ENCODE results near the gene TMEM132D.
A peak's percentile ranks its signal among the peaks of the same experiment; 100 is the strongest.

The TMEM132D gene

GRCh38 chr12:129103231-129103630 is 800.6 kb downstream of the TMEM132D start:
- no peak overlapping the region for H3K4me2 ChIP-seq (ENCODE audit: low read length, poor library complexity, severe bottlenecking)
- H3K14ac ChIP-seq (ENCODE audit: low read length in 2 of 2): no peak overlapping the region
- no peak overlapping the region for H3K18ac ChIP-seq (ENCODE audit: low read depth in 1 of 2, low read length in 2 of 2)
- no peak overlapping the region for H3K27ac ChIP-seq (ENCODE audit: low read length, poor library complexity, severe bottlenecking)
- no peaks in the 10 kb centered on the region for H3K36me3 ChIP-seq (ENCODE audit: control insufficient read depth in 1 of 2, insufficient read depth in 2 of 2, low read depth in 1 of 2, low read length in 2 of 2)
- H2AK5ac ChIP-seq (ENCODE audit: low read length, severe bottlenecking): no peak overlapping the region
- no peak overlapping the region for H3K23ac ChIP-seq (ENCODE audit: low read length in 2 of 2)
- DNase-seq: no peak
- no peak overlapping the region for H3K9ac ChIP-seq (ENCODE audit: low read length)
- no peaks in the 10 kb centered on the region for H3K79me1 ChIP-seq (replicated peaks; ENCODE audit: low read length, poor library complexity, severe bottlenecking)
- H3K27me3 ChIP-seq (ENCODE audit: control insufficient read depth in 1 of 2, insufficient read depth in 1 of 2, low read length in 2 of 2): no peaks in the 10 kb centered on the region
- no peak overlapping the region for H2BK5ac ChIP-seq (ENCODE audit: low read depth, low read length, poor library complexity, severe bottlenecking)
- no peak overlapping the region for H2BK120ac ChIP-seq (ENCODE audit: low read depth, low read length)
- H2AFZ ChIP-seq (ENCODE audit: low read depth, low read length): no peak overlapping the region
- WGBS: 46% methylated on average over 4 of the region's 4 CpGs
- H3K4me3 ChIP-seq (ENCODE audit: insufficient read depth in 1 of 2, low read depth in 1 of 2, low read length in 2 of 2): no peak overlapping the region
- H2BK12ac ChIP-seq (ENCODE audit: low read length in 2 of 2): no peak overlapping the region
- H2BK15ac ChIP-seq (ENCODE audit: low read depth, poor library complexity, severe bottlenecking): no peak overlapping the region
- H3K4me1 ChIP-seq (ENCODE audit: control insufficient read depth, insufficient read depth, low read depth, low read length): no peaks in the 10 kb centered on the region
- peaks cover 7% of the 10 kb centered on the region for H3K9me3 ChIP-seq (ENCODE audit: control insufficient read depth, low read length)
- H4K91ac ChIP-seq (ENCODE audit: low read length): no peak overlapping the region
- H3K4ac ChIP-seq (ENCODE audit: low read depth in 1 of 2, low read length in 2 of 2): no peak overlapping the region
- no peak overlapping the region for H4K8ac ChIP-seq (ENCODE audit: low read length)

- DNase-seq: no peak
- Histone ChIP-seq H3K9me3 (ENCODE audit: control insufficient read depth, low read length) (peaks cover 7% of the 10 kb centered on the region), H3K9ac (ENCODE audit: low read length) (no peak overlapping the region), H3K4me2 (ENCODE audit: low read length, poor library complexity, severe bottlenecking) (no peak overlapping the region), H3K14ac (ENCODE audit: low read length in 2 of 2) (no peak overlapping the region), H3K27me3 (ENCODE audit: control insufficient read depth in 1 of 2, insufficient read depth in 1 of 2, low read length in 2 of 2) (no peaks in the 10 kb centered on the region), H2BK12ac (ENCODE audit: low read length in 2 of 2) (no peak overlapping the region), H2BK5ac (ENCODE audit: low read depth, low read length, poor library complexity, severe bottlenecking) (no peak overlapping the region), H2BK15ac (ENCODE audit: low read depth, poor library complexity, severe bottlenecking) (no peak overlapping the region), H3K79me1 (replicated peaks; ENCODE audit: low read length, poor library complexity, severe bottlenecking) (no peaks in the 10 kb centered on the region), H3K23ac (ENCODE audit: low read length in 2 of 2) (no peak overlapping the region), H3K4me1 (ENCODE audit: control insufficient read depth, insufficient read depth, low read depth, low read length) (no peaks in the 10 kb centered on the region), H3K4me3 (ENCODE audit: insufficient read depth in 1 of 2, low read depth in 1 of 2, low read length in 2 of 2) (no peak overlapping the region), H4K8ac (ENCODE audit: low read length) (no peak overlapping the region), H3K18ac (ENCODE audit: low read depth in 1 of 2, low read length in 2 of 2) (no peak overlapping the region), H2AFZ (ENCODE audit: low read depth, low read length) (no peak overlapping the region), H2AK5ac (ENCODE audit: low read length, severe bottlenecking) (no peak overlapping the region), H3K4ac (ENCODE audit: low read depth in 1 of 2, low read length in 2 of 2) (no peak overlapping the region), H3K27ac (ENCODE audit: low read length, poor library complexity, severe bottlenecking) (no peak overlapping the region), H2BK120ac (ENCODE audit: low read depth, low read length) (no peak overlapping the region), H3K36me3 (ENCODE audit: control insufficient read depth in 1 of 2, insufficient read depth in 2 of 2, low read depth in 1 of 2, low read length in 2 of 2) (no peaks in the 10 kb centered on the region), H4K91ac (ENCODE audit: low read length) (peak overlapping the region; percentile 4)
- WGBS: 80% methylated on average over 5 of the region's 7 CpGs
These were observed 801.6 kb downstream of the TMEM132D start for GRCh38 chr12:129102233-129102632.

- WGBS: 70% methylated on average over 1 of the region's 5 CpGs
These were observed 802.0 kb downstream of the TMEM132D start for GRCh38 chr12:129101816-129102215.

GRCh38 chr12:129101404-129101803 is 802.4 kb downstream of the TMEM132D start:
- Histone ChIP-seq H2AFZ (ENCODE audit: low read depth, low read length) (no peak overlapping the region), H3K27ac (ENCODE audit: low read length, poor library complexity, severe bottlenecking) (no peak overlapping the region), H4K8ac (ENCODE audit: low read length) (no peak overlapping the region), H3K27me3 (ENCODE audit: control insufficient read depth in 1 of 2, insufficient read depth in 1 of 2, low read length in 2 of 2) (no peaks in the 10 kb centered on the region), H3K4ac (ENCODE audit: low read depth in 1 of 2, low read length in 2 of 2) (no peak overlapping the region), H3K14ac (ENCODE audit: low read length in 2 of 2) (no peak overlapping the region), H2BK15ac (ENCODE audit: low read depth, poor library complexity, severe bottlenecking) (no peak overlapping the region), H3K36me3 (ENCODE audit: control insufficient read depth in 1 of 2, insufficient read depth in 2 of 2, low read depth in 1 of 2, low read length in 2 of 2) (no peaks in the 10 kb centered on the region), H3K4me3 (ENCODE audit: insufficient read depth in 1 of 2, low read depth in 1 of 2, low read length in 2 of 2) (no peak overlapping the region), H3K23ac (ENCODE audit: low read length in 2 of 2) (no peak overlapping the region), H3K4me1 (ENCODE audit: control insufficient read depth, insufficient read depth, low read depth, low read length) (no peaks in the 10 kb centered on the region), H2AK5ac (ENCODE audit: low read length, severe bottlenecking) (no peak overlapping the region), H3K18ac (ENCODE audit: low read depth in 1 of 2, low read length in 2 of 2) (no peak overlapping the region), H2BK5ac (ENCODE audit: low read depth, low read length, poor library complexity, severe bottlenecking) (no peak overlapping the region), H2BK12ac (ENCODE audit: low read length in 2 of 2) (no peak overlapping the region), H2BK120ac (ENCODE audit: low read depth, low read length) (no peak overlapping the region), H4K91ac (ENCODE audit: low read length) (no peak overlapping the region), H3K79me1 (replicated peaks; ENCODE audit: low read length, poor library complexity, severe bottlenecking) (no peaks in the 10 kb centered on the region), H3K9ac (ENCODE audit: low read length) (no peak overlapping the region), H3K9me3 (ENCODE audit: control insufficient read depth, low read length) (peaks cover under 1% of the 10 kb centered on the region), H3K4me2 (ENCODE audit: low read length, poor library complexity, severe bottlenecking) (no peak overlapping the region)
- DNase-seq: no peak
- 77% methylated on average over 4 of the region's 5 CpGs for WGBS

More at GRCh38 chr12:129101816-129102215, 802.0 kb downstream of the TMEM132D start:
- no peaks in the 10 kb centered on the region for H3K79me1 ChIP-seq (replicated peaks; ENCODE audit: low read length, poor library complexity, severe bottlenecking)
- H3K18ac ChIP-seq (ENCODE audit: low read depth in 1 of 2, low read length in 2 of 2): no peak overlapping the region
- H3K4me3 ChIP-seq (ENCODE audit: insufficient read depth in 1 of 2, low read depth in 1 of 2, low read length in 2 of 2): no peak overlapping the region
- H3K9ac ChIP-seq (ENCODE audit: low read length): no peak overlapping the region
- no peaks in the 10 kb centered on the region for H3K36me3 ChIP-seq (ENCODE audit: control insufficient read depth in 1 of 2, insufficient read depth in 2 of 2, low read depth in 1 of 2, low read length in 2 of 2)
- no peak overlapping the region for H2AFZ ChIP-seq (ENCODE audit: low read depth, low read length)
- no peak overlapping the region for H2BK15ac ChIP-seq (ENCODE audit: low read depth, poor library complexity, severe bottlenecking)
- no peak for DNase-seq
- no peak overlapping the region for H2BK120ac ChIP-seq (ENCODE audit: low read depth, low read length)
- no peak overlapping the region for H4K8ac ChIP-seq (ENCODE audit: low read length)
- H3K23ac ChIP-seq (ENCODE audit: low read length in 2 of 2): no peak overlapping the region
- H3K27ac ChIP-seq (ENCODE audit: low read length, poor library complexity, severe bottlenecking): no peak overlapping the region
- no peak overlapping the region for H3K4ac ChIP-seq (ENCODE audit: low read depth in 1 of 2, low read length in 2 of 2)
- peaks cover 5% of the 10 kb centered on the region for H3K9me3 ChIP-seq (ENCODE audit: control insufficient read depth, low read length)
- no peak overlapping the region for H4K91ac ChIP-seq (ENCODE audit: low read length)
- H3K4me2 ChIP-seq (ENCODE audit: low read length, poor library complexity, severe bottlenecking): no peak overlapping the region
- no peaks in the 10 kb centered on the region for H3K27me3 ChIP-seq (ENCODE audit: control insufficient read depth in 1 of 2, insufficient read depth in 1 of 2, low read length in 2 of 2)
- H2AK5ac ChIP-seq (ENCODE audit: low read length, severe bottlenecking): no peak overlapping the region
- H3K4me1 ChIP-seq (ENCODE audit: control insufficient read depth, insufficient read depth, low read depth, low read length): no peaks in the 10 kb centered on the region
- H2BK5ac ChIP-seq (ENCODE audit: low read depth, low read length, poor library complexity, severe bottlenecking): no peak overlapping the region
- no peak overlapping the region for H2BK12ac ChIP-seq (ENCODE audit: low read length in 2 of 2)
- no peak overlapping the region for H3K14ac ChIP-seq (ENCODE audit: low read length in 2 of 2)

Data from mesenchymal stem cell (in vitro differentiated cells and primary cell).